ENCODE data around the gene APBA2.

APBA2 gene

GRCh38 chr15:29107971-29108645 is 222.3 kb downstream of the APBA2 start:
- CTCF ChIA-PET = interaction anchor here (0.6 kb wide), 1 partner anchor 32 kb away, joined by 3 read pairs; no protein-coding TSS in a partner anchor
- POLR2A ChIA-PET = no interaction called here
- no peak overlapping the region for H3K27ac ChIP-seq (ENCODE audit: extremely low read depth, low read depth, low read length)
- no peak for TF ChIP-seq ZNF768 (tag by site-specific recombination; IDR thresholded peaks at IDR 0.05)
- 0 out of 2 replicates have a peak, but pooled peaks have one; percentile 19 for TF ChIP-seq GLIS1 (tag by site-specific recombination; IDR thresholded peaks at IDR 0.05)
- no peak overlapping the region for H3K4me3 ChIP-seq (ENCODE audit: low read depth, low read length)
- H3K36me3 ChIP-seq (ENCODE audit: control insufficient read depth in 2 of 2, insufficient read depth in 1 of 2, low read length in 2 of 2) = no peaks in the 10 kb centered on the region
- no peaks in the 10 kb centered on the region for H3K4me1 ChIP-seq (ENCODE audit: control insufficient read depth, insufficient read depth, low read length)
- no peaks in the 10 kb centered on the region for H3K9me3 ChIP-seq (ENCODE audit: control insufficient read depth, insufficient read depth, low read depth, low read length)

- Histone ChIP-seq H3K36me3 (ENCODE audit: control insufficient read depth in 2 of 2, insufficient read depth in 1 of 2, low read length in 2 of 2) (no peaks in the 10 kb centered on the region), H3K9me3 (ENCODE audit: control insufficient read depth, insufficient read depth, low read depth, low read length) (no peaks in the 10 kb centered on the region), H3K4me1 (ENCODE audit: control insufficient read depth, insufficient read depth, low read length) (no peaks in the 10 kb centered on the region), H3K4me3 (ENCODE audit: low read depth, low read length) (no peak overlapping the region), H3K27ac (ENCODE audit: extremely low read depth, low read depth, low read length) (no peak overlapping the region)
- CTCF ChIA-PET = interaction anchor here (1.7 kb wide), 1 partner anchor 8 kb away, joined by 4 read pairs; no protein-coding TSS in a partner anchor
- POLR2A ChIA-PET = no interaction called here
- no peak for TF ChIP-seq ZNF202 (tag by site-specific recombination; IDR thresholded peaks at IDR 0.05; ENCODE audit: borderline replicate concordance)
- no peak for TF ChIP-seq ZNF549 (tag by site-specific recombination; IDR thresholded peaks at IDR 0.05)
- TF ChIP-seq ZNF248 (tag by site-specific recombination; IDR thresholded peaks at IDR 0.05) = no peak
- TF ChIP-seq ZBTB7A (tag by site-specific recombination; IDR thresholded peaks at IDR 0.05; ENCODE audit: low read depth) = no peak
- TF ChIP-seq ZNF2 (tag by site-specific recombination; IDR thresholded peaks at IDR 0.05) = no peak
- TF ChIP-seq ZBTB21 (tag by site-specific recombination; IDR thresholded peaks at IDR 0.05) = no peak
- TF ChIP-seq MZF1 (tag by site-specific recombination; IDR thresholded peaks at IDR 0.05; ENCODE audit: borderline replicate concordance) = no peak
- no peak for TF ChIP-seq ZNF514 (tag by site-specific recombination; IDR thresholded peaks at IDR 0.05)
- no peak for TF ChIP-seq ZBTB20 (tag by site-specific recombination; IDR thresholded peaks at IDR 0.05)
- no peak for TF ChIP-seq PRDM2 (tag by site-specific recombination; IDR thresholded peaks at IDR 0.05; ENCODE audit: borderline replicate concordance)
These were observed 224.0 kb downstream of the APBA2 start for GRCh38 chr15:29109762-29110161.

- ChIA-PET CTCF (interaction anchor here (0.6 to 1.7 kb wide), 4 partner anchors 8 to 20 kb away, joined by 3 to 6 read pairs (median 4); no protein-coding TSS in a partner anchor), POLR2A (no interaction called here)
- no peaks in the 10 kb centered on the region for H3K36me3 ChIP-seq (ENCODE audit: control insufficient read depth in 2 of 2, insufficient read depth in 1 of 2, low read length in 2 of 2)
- H3K4me3 ChIP-seq (ENCODE audit: low read depth, low read length) = no peak overlapping the region
- TF ChIP-seq ZBTB8A (tag by site-specific recombination; IDR thresholded peaks at IDR 0.05) = no peak
- no peak for TF ChIP-seq ZNF704 (tag by site-specific recombination; IDR thresholded peaks at IDR 0.05)
- TF ChIP-seq TCF7L2 (IDR thresholded peaks at IDR 0.05; ENCODE audit: borderline replicate concordance, low read depth, low read length) = no peak
- no peaks in the 10 kb centered on the region for H3K4me1 ChIP-seq (ENCODE audit: control insufficient read depth, insufficient read depth, low read length)
- no peaks in the 10 kb centered on the region for H3K9me3 ChIP-seq (ENCODE audit: control insufficient read depth, insufficient read depth, low read depth, low read length)
- no peak overlapping the region for H3K27ac ChIP-seq (ENCODE audit: extremely low read depth, low read depth, low read length)
These were observed 224.4 kb downstream of the APBA2 start for GRCh38 chr15:29110176-29110575.
